GM18951 (cell line): ENCODE data around the gene MYO5B.
"Not testable (repeated sequence)": the region's sequence is repeated elsewhere in the genome, so short reads cannot be mapped to it uniquely, and the experiment has no call there.

Experiments used
- POLR2A ChIP-seq: IDR thresholded peaks from 4 replicates; pipeline ENCODE4 v1.6.1; 2011; ENCODE audit warnings: mild to moderate bottlenecking; ENCODE audit not compliant: insufficient read length, insufficient read depth; ENCODE audit errors: extremely low read depth
- in situ Hi-C: fragments of 300-500 bp; cut with MboI; formaldehyde crosslinking; loops from one replicate; pipeline ENCODE4 v1.12.0; 2022; ENCODE audit warnings: low sequenced_read_pairs, mixed read lengths, inconsistent platforms; ENCODE audit not compliant: unreplicated experiment

Gene MYO5B

GRCh38 chr18:50194631-50195532, at the start of gene MYO5B:
Gene MYO5B, minus strand, starts transcription at chr18:50195147. Its CDS starts 354 bp downstream, at chr18:50194793.
- TF ChIP-seq POLR2A: no peak
- in situ Hi-C loops: no loop called here

GRCh38 chr18:50241768-50242167, 46.8 kb upstream of the MYO5B start:
- in situ Hi-C loops: not testable (repeated sequence)

- in situ Hi-C loops: no loop called here
- no peak for TF ChIP-seq POLR2A
Measured at GRCh38 chr18:50240080-50240563, 45.2 kb upstream of the MYO5B start.

- in situ Hi-C loops: no loop called here
- TF ChIP-seq POLR2A: no peak
Measured at GRCh38 chr18:50232419-50232818, 37.5 kb upstream of the MYO5B start.

- TF ChIP-seq POLR2A: no peak
- in situ Hi-C loops: no loop called here
Measured at GRCh38 chr18:50231621-50232020, 36.7 kb upstream of the MYO5B start.

GRCh38 chr18:50220249-50220648, 25.3 kb upstream of the MYO5B start:
- in situ Hi-C loops: not testable (repeated sequence)

GRCh38 chr18:50218432-50219197, 23.7 kb upstream of the MYO5B start:
- in situ Hi-C loops: loop anchor here (10.0 kb wide), 1 partner anchor 136 kb away; no protein-coding TSS in a partner anchor
- TF ChIP-seq POLR2A: no peak

- in situ Hi-C loops: no loop called here
- no peak for TF ChIP-seq POLR2A
Measured at GRCh38 chr18:50209311-50209710, 14.4 kb upstream of the MYO5B start.

- in situ Hi-C loops: no loop called here
- no peak for TF ChIP-seq POLR2A
Measured at GRCh38 chr18:50207722-50208121, 12.8 kb upstream of the MYO5B start.

GRCh38 chr18:50203801-50204604, 9.1 kb upstream of the MYO5B start:
- TF ChIP-seq POLR2A: no peak
- in situ Hi-C loops: no loop called here

- in situ Hi-C loops: no loop called here
- TF ChIP-seq POLR2A: no peak
Measured at GRCh38 chr18:50201476-50202018, 6.6 kb upstream of the MYO5B start.

GRCh38 chr18:50199921-50200320, 5.0 kb upstream of the MYO5B start:
- in situ Hi-C loops: no loop called here

GRCh38 chr18:50199346-50199855, 4.5 kb upstream of the MYO5B start:
- in situ Hi-C loops: no loop called here
- TF ChIP-seq POLR2A: no peak

More at GRCh38 chr18:50199921-50200320, 5.0 kb upstream of the MYO5B start:
- no peak for TF ChIP-seq POLR2A

- in situ Hi-C loops: no loop called here
- no peak for TF ChIP-seq POLR2A
Measured at GRCh38 chr18:50196261-50196660, 1.3 kb upstream of the MYO5B start.
